ENCODE measurements around the gene C16orf95.
"Not testable (repeated sequence)": the region's sequence is repeated elsewhere in the genome, so short reads cannot be mapped to it uniquely, and the experiment has no call there.

Gene C16orf95

GRCh38 chr16:87316923-87317749 is at the start of gene C16orf95:
Gene C16orf95 (minus strand): TSS chr16:87317392. CDS start chr16:87317242, 150 bp downstream.
- peak; percentile 95 for DNase-seq (ENCODE audit: low spot score)

GRCh38 chr16:87366930-87367329 is 49.7 kb upstream of the C16orf95 start:
- DNase-seq (ENCODE audit: low spot score), result no peak

GRCh38 chr16:87366288-87366687 is 49.1 kb upstream of the C16orf95 start:
- DNase-seq (ENCODE audit: low spot score), result no peak

DNA sequence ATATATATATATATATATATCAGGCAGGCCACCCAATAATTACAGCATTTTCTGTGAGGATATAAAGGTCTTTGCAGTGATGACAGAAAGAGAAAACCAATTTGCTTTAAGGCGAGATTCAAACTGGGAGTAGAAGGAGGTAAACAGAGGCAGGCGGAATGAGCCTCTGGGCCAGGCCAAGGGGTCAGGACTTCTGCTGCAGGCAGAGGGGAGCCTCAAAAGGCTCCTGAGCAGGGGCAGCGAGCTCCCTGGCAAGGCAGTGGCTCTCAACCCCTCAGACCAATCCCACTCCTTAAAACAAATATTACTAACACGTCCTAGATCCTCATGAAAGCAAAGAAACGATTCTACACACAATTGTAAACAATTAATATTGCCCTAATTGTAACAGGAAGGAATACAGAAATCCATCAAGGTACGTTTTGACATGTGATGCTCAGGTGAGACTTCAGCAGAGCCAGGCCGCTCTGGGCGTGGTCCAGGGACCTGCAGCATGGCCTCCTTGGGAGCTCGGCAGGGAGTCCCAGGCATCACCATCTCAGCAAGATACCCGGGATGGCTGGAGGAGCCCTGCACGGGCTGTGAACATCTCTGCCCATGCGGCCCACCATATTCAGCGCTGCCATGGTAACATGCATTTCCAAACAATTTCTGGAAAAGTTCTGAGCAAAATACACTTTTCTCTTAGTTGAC is 48.0 kb upstream of the C16orf95 start:
- DNase-seq (ENCODE audit: low spot score), result no peak

DNA sequence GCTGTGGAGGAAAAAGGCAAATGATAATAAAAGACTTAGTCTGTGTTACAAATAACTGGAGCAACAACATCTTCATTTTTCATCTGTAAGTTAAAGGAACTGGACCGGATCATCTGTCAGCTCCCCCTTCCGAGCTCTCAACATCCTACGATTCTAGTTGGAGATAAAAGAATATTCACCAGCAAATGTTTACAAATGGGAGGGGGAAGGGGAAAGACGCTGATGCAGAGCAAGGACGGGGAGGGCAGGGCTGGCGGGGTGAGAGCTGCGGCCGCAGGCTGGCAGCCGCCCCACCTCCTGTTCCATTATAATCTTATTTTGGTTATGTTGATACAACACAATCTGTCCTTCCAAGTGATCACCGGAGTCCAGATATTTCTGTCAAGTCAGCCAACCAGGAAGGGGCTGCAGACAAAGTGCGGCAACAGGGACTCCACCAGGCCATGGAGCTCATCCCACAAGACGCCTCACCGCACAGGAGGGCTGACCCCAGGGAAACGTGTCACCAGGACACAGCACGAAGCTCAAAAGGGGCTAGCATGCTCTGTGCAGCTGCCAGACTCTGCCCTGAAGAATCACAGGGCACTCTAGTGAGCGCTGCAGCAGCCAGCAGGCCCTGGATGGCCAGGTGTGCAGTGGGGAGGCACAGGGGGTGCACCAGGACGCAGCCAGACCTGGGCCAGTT is 46.7 kb upstream of the C16orf95 start:
- DNase-seq (ENCODE audit: low spot score), result no peak

DNA sequence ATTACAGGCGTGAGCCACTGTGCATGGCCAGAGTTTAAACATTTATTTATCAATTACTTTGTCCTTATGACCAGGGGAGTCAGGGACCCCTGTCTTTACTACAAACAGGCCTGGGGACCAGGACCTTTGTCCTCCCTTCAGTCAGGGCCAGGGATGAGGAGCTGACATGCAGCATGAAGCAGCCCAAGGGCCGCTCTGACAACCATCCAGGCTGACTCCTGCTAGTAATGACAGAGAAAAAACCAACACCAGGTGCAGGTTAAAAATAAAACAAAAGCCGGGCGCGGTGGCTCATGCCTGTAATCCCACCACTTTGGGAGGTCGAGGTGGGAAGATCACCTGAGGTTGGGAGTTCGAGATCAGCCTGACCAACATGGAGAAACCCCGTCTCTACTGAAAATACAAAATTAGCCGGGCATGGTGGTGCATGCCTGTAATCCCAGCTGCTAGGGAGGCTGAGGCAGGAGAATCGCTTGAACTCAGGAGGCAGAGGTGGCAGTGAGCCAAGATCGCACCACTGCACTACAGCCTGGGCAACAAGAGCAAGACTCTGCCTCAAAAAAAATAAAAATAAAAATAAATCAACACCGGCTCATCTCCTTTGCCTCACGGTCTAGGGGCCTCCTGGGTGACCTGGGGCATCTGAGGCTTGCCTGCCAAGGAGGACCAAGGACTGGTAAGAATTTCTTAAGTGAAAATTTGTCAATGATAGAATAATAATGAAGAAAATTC is 45.8 kb upstream of the C16orf95 start:
- DNase-seq (ENCODE audit: low spot score), result not testable (repeated sequence)

- no peak for DNase-seq (ENCODE audit: low spot score)
Measured at GRCh38 chr16:87361916-87362619, 44.9 kb upstream of the C16orf95 start.

GRCh38 chr16:87360862-87361610 is 43.8 kb upstream of the C16orf95 start:
- no peak for DNase-seq (ENCODE audit: low spot score)

DNA sequence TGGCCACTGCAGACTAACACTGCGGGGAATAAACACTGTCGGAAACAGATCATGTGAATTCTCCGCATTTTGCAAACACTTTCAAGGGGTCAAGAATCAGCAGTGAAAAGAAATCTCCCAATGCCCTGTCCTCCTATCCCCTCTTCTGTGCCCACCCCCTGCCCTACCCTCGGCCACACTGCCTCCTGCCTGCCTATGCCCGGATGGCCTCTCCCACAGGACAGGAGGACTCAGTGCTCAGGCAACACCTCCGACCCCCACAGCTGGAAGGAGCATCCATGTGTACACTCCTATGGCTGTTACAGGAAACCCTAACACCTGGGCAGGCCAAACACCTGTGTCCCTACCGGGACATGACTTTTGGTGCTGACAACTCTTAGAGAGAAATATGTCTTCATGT is 41.9 kb upstream of the C16orf95 start:
- DNase-seq (ENCODE audit: low spot score), result no peak

DNA sequence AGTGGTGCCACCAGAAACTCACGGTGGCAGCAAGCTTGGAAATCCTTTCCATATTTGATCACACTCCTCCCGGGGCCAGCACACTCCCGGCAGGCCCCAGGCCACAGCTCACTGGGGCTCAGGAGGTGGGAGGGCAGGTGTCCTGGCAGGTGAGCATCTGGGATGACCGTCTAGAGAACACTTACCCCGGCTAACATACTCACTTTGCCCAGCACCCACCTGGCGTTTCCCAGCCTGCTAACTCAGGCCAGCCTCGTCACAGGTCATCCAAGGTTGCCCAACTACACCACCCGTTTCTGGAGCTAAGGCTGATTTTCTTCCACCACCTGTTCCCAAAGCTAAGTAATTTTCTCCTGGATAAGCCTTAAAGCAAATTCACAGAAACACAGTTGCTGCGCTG is 41.5 kb upstream of the C16orf95 start:
- DNase-seq (ENCODE audit: low spot score), result no peak

DNA sequence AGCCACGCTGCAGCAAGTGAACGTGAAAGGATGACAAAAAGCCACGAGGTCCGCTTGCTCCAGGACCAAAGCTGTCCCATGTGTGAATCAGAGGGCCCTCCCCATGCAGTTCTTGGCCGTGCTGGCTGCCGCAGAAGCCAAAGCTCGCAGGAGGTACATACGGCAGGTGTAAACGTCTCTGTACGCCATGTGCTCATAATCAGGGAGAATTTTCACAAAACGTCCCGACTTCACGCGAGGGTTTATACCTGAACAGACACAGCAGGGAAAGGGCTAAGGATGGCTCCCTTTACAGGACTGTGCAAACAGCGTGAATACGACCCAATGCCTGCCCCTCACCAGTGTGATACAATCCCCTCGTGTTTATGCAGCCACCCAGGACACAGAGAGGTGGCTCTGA is 41.1 kb upstream of the C16orf95 start:
- no peak for DNase-seq (ENCODE audit: low spot score)

DNA sequence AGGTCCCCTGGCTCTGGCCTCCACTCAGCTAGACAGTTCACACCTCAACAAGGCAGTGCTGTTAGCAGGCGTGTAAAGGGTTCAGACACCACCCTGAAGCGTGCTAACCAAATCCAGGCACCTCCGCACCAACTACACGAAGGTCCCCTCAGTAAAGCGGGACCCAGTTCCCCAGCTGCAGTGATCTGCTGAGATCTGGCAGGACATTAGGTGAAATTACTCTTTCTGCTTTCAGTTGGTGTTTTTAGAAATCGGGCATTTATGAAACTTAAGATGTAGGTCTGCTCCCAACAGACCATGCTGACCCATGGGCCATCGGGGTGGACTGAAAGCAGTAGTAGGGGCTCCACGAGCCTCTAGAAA is 39.3 kb upstream of the C16orf95 start:
- DNase-seq (ENCODE audit: low spot score), result no peak

GRCh38 chr16:87353613-87354012 is 36.4 kb upstream of the C16orf95 start:
- no peak for DNase-seq (ENCODE audit: low spot score)

DNA sequence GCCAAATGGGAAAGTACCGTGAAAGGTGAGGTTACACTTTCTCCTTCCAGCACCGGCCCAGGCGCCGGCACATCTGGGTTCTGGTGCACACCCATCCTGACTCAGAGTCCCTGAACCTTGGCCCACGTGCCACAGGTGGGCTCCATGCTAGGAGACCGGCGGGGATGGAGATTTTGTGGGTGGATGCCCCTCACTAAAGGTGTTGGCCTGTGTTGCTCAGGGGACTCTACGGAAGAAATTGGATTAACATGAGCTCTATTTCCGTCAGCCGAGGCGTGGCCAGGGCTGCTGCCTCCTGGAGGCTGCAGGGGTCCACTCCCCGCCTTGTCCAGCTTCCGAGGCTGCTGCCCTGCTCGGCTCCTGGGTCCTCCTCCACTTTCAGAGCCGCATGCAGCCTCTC is 35.6 kb upstream of the C16orf95 start:
- no peak for DNase-seq (ENCODE audit: low spot score)

GRCh38 chr16:87351320-87351698 is 34.1 kb upstream of the C16orf95 start:
- no peak for DNase-seq (ENCODE audit: low spot score)

DNA sequence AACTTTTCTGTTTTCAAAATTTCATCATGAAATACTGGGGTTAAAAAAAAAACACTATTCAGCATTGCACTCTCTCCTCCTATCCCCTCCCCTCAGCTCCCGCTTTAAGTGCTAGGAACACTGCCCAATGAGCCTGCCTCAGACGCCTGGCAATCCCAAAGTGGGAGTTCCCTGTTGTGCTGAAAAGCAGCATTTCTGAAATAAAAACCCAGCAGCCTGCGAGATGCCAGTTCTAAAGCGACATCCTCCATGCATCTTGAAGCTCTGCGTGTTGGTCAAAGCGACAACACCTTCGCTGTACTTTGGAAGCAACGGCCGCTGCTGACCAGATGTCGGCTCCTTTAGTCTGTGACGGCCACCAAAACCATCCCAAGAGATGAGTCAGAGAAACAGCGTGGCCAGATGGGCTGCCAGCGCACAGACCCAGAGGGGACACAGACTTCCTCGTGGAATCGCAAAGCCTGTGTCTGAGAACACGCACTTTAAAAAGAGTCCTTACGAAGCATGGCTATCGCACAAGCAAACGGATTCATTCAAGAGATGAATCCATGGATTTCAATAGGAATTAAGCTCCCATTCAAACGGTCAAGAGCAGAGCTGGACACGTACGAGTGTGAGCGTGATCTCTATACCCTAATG is 33.6 kb upstream of the C16orf95 start:
- no peak for DNase-seq (ENCODE audit: low spot score)

DNA sequence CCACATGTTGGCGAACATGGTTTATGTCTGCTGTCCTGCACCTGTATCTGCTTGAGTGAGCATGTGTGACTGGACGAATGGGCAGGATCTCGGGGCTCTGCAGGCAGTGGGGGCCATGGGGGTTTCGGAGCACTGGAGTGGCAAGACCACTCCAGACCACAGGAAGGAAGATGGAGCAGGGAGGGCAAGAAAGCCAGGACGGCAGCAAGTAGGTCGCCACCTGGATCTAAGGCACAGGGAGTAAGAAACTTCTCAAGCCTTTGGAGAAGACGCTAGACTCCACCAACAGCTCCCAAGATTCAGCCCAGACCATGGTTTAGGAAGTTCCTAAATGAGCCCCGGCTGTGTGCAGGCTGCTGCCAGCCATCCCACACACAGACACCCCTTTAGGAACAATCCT is 32.8 kb upstream of the C16orf95 start:
- no peak for DNase-seq (ENCODE audit: low spot score)

DNA sequence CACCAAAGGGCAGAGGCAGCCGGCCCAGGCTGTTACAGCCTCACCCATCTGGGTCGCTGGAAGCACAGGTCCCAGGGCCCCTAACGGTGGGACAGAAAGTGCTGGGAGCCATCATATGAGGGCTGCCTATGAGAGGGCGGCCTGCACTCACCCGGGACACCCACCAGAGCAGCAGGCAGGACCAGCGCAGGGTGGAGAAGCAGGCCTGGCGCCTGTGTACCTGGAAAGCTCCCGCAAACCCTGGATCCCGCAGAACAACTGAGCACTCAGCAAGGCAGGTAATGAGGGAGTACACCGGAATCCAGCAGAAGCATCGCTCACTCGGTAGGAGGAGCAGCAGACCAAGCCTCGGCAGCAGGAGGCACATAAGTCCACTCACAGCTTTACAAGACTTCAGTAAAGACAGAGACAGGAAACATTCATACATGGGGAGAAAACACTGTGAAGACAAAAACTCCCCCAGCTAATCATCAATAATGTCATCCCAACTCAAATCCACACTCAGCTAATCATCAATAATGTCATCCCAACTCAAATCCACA is 31.5 kb upstream of the C16orf95 start:
- DNase-seq (ENCODE audit: low spot score), result no peak

- DNase-seq (ENCODE audit: low spot score), result no peak
Measured at GRCh38 chr16:87347932-87348615, 30.9 kb upstream of the C16orf95 start.
